GM19467 (cell line): ENCODE results near the gene SIL1.
"Not testable (repeated sequence)": the region's sequence is repeated elsewhere in the genome, so short reads cannot be mapped to it uniquely, and the experiment has no call there.

ENCODE experiments used
- ATAC-seq: cut with Tn5 transposase; IDR thresholded peaks from one replicate; pipeline ENCODE4 v1.9.1; 2021; ENCODE audit warnings: mild to moderate bottlenecking, moderate library complexity; ENCODE audit not compliant: unreplicated experiment

The SIL1 gene

DNA sequence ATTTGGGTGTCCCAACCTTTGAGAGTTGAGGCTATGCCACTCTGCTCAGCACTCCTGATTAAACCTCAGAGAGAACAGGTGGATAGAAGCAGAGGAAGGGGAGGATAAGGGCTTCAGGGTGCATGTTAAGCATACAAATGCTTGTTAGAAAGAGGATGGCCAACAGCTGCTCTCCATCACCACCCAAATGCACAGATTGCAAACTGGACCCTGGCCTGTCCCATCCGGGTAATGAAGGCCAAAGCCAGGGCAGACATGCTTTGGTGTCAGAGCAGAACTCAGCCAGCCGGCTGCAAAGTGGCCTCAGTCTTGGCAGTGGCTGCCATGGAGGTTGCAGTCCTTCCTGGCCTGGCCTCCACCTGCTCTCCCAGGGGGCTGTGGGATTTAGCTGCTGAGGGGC is 84.3 kb downstream of the SIL1 start:
- no peak for ATAC-seq

DNA sequence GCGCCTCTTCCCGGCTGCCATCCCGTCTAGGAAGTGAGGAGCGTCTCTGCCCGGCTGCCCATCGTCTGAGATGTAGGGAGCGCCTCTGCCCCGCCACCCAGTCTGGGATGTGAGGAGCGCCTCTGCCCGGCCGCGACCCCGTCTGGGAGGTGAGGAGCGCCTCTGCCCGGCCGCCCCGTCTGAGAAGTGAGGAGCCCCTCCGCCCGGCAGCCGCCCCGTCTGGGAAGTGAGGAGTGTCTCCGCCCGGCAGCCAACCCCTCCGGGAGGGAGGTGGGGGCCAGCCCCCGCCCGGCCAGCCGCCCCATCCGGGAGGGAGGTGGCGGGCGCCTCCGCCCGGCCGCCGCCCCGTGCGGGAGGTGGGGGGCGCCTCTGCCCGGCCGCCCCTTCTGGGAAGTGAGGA is 85.8 kb downstream of the SIL1 start:
- ATAC-seq, result not testable (repeated sequence)

DNA sequence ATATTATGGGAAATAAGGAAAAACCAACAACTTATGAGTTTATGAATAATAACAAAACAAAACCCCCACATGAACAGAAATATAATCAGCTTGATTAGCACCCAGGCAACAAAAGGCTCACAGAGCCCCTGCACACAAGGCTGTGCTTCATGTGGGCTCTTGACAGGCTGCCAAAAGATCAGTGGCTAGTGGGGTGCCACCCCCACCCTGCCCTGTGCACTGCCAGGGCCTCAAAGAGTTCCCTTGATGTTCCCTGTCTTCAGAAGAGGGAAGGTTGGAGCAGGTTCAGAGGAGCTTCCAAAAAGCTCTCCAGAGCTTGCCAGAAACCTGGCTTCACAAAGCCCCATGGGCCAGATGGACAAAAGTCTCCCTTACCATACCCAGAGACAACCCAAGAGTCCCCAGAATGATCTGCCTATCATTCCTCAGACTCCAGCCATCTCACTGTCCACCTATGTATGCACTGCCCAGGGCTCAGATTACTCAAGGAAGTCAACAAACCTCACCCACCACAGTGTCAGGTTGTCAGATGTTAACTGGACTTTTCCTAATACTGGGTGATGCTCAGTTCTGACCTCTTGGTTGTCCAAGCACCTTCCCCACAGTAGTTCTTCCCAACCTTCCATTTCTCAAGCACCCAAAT is 87.5 kb downstream of the SIL1 start:
- ATAC-seq, result no peak

DNA sequence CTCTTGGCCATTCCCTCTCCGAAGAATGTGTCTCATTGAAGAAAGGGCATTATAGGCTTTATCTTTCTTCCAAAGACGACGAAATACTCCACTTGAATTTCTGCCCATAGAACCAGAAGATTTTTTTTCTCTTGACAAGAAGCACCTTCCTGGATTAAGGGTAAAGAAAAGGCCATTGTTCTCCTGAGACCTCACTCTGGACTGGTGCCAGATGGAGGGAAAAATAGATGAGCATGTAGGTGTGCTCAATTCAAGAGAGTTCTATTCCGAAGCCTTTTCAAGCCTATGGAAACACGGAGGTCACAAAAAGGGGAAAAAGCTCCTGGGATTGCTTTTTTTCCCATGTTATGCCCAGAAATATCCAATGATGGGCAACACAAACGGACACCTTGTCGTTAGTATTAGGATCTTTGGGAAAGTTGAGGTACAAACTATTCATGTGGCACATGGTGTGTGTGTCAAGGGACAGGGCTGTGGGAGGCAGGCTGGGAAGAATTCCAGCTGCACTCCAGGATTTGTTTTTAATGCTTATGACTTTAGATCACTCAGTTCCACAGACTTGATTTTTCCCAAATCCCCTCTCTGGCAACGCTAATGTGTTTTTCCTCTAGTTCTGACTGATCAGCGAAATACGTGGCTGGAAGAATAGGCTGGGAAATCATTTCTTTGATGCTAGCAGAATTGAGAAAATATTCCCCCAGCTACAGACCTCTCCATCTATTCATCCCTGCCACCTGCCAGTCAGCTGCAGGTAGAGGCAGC is 89.9 kb downstream of the SIL1 start:
- no peak for ATAC-seq

DNA sequence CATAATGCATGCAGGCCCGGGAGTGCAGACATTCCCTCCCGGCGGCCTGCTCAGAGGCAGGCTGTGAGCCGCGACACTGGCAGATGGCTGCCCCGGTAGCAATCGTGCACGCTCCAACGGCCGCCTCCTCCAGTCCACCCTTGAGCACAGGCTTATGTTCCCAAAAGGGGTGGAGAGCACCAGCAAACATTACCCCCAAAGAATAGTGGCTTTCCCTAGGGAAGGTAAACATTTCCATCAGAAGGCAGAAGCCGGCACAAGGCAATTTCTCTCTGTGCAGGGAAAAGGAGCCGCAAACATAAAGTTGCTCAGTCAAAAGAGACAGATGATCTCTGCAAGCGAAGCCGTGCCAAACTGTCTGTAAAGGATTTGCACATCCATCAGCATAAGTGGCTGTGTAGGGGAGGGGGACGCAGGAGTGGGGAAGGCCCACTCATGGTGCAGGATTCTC is 92.5 kb downstream of the SIL1 start:
- ATAC-seq, result no peak

DNA sequence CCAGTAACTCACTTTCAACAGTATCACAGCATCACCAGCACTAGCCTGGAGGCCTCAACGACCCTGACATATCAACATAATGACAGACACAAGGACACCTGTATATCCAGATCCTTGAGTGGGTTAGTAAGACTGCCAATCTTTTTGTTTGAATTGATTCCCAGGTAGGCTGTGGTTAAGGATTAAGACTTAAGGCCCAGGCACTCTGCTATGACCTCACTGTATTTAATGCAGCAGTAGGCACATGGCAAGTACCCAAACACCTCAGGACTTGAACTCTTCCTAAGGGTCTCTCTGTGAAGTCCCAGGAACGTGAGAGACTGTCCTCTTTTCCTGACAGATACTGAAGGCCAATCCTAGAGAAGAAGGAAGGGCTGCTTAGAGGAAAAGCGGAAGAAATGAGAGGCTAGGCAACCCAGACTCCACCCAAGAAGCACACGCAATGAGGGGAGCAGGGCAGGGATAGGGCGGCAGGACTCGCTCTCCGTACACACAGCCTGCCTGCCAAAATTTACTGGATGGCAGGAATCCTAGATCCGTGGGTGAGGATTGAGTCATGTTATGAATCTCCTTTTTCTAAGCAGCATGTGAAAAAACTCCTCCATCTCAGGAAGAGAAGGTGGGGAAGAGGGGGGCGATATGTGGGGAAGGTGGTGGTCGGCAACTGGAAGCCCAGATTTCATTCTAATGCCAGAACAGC is 93.4 kb downstream of the SIL1 start:
- no peak for ATAC-seq

DNA sequence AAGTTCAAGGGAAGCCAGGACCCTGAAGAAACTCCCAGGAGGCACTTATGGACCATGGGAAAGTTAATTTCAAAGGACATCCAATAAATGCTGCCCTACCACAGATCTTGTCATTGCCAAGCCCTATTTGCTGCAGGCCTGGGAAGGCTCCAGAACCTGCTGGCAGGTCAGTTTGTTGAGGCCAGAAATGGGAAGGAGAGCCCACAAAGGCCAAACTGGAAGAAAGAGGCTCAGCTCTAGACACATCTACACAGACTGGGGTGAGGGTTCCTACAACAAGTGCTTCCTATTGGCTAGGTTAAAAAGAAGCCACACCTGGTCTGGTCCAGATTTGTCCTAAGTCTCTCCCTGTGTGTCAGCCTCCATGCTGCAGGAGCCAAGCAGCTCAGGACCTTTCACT is 94.4 kb downstream of the SIL1 start:
- no peak for ATAC-seq

DNA sequence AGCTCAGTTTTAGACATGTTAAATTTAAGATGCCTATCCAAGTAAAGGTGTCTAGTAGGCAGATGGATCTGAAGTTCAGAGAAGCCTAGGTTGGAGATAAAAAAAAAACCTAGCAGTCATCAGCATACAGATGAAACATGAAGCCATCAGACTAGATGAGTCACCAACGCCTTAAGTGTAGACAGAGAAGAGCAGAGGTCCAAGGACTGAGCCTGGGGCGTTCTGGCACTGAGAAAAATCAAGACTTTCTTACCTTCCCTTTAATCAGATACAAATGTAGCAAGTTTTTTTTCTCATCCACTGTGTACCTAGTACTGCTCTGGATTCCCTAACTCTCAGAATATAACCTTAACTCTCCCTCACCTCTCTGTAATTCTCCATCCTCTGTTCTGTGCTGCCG is 97.3 kb downstream of the SIL1 start:
- ATAC-seq, result no peak

DNA sequence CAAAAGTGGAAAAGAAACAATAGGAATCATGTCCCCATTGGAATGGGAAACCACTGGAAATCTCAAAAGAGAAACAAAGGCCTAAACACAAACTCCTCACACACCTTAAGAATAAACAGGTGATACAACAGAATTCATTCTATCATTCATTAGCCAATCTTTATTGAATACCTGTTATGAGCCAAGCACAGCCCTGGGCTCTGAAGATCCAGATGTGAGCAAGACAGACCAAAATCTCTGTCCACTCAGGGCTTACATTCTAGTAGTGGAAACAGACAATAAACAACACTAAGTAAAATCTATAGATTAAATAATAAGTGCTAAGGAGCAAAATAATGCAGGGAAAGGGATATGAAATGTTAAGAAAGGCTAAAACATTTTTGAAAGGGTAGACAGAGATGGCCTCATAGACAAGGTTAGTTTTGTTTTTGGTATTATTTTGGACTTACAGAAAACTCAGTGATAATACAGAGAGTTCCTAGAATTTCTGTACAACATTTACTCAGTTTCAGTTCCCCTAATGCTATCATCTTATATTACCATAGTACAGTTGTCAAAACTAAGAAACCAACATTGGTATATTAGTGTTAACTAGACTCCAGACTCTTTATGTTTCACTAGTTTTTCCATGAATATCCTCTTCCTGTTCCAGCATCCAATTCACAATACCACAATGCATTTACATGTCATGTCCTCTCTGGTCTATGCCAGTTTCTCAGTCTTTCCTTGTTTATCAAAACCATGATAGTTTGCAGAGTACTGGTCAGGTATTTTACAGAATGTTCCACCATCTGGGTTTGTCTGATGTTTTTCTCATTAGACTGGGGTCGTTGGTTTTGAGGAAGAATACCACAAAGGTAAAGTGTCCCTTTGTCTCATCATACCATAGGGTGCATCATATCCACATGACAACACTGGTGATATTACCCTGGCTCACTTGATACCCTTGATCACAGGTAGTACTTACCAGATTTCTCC is 103.7 kb downstream of the SIL1 start:
- ATAC-seq, result peak; percentile 77

DNA sequence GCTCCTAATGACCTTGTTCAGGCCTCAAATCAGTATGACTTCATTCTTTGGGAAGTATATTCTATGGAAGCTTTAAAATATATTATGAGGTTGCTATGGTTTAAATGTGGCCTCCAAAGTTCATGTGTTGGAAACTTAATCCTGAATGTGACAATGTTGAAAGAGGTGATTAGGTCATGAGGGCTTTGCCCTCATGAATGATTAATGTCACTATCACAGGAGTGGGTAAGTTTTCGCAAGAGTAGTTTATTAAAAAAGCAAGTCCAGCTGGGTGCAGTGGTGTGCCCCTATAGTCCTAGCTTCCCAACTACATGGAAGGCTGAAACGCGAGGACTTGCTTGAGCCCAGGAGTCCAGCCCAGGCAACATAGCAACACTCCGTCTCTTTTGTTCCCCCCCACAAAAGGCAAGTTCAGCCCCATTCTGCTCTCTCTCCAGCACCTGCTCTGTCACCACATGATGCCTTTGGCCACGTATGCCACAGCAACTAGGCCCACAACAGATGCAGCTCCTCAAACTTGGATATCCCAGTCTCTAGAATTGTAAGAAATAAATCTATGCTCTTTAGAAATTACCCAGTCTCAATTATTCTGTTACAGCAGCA is 105.3 kb downstream of the SIL1 start:
- no peak for ATAC-seq

DNA sequence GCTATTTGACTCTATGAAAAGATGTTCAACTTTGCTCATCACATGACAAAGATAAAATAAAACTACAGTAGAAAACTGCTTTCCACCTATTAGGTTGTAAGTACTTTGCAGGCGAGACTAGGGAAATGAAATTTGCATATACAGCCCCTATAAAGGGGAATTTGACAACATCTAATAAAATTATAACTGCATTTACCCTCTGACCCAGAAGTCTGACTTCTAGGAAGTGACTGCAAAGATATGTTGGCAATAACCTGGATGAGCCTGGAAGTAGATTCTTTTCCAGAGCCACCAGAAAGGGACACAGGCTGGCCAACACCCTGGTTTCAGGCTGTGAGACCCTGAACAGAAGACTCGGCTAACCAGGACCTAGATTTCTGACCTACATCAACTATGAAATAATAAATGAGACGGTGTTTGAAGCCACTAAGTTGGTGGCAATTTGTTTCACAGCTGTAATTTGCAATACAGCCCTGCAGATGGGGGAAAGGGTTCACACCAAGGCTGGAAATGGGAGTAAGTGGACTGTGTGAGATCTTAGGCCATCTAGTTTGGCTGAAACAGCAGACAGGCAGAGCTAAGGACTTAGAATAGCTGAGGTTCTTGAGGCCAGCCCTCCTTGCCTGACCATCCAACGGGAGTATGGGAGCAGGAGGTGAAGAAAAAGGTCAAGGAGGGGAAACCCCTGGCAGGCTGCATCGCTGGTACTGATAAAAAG is 106.6 kb downstream of the SIL1 start:
- ATAC-seq, result no peak

DNA sequence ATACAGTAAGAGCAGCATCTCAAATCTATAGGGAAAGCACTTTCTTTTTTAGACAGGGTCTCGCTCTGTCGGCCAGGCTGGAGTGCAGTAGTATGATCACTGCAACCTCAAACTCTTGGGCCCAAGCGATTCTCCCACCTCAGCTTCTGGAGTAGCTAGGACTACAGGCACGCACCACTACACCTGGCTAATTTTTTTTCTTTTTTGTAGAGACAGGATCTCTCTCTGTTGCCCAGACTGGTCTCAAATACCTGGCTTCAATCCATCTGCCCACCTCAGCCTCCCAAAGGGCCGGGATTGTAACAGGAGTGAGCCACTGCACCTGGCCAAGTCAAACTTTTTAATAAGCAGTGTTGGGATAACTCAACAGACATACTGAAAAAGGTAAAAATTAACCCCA is 107.6 kb downstream of the SIL1 start:
- no peak for ATAC-seq

DNA sequence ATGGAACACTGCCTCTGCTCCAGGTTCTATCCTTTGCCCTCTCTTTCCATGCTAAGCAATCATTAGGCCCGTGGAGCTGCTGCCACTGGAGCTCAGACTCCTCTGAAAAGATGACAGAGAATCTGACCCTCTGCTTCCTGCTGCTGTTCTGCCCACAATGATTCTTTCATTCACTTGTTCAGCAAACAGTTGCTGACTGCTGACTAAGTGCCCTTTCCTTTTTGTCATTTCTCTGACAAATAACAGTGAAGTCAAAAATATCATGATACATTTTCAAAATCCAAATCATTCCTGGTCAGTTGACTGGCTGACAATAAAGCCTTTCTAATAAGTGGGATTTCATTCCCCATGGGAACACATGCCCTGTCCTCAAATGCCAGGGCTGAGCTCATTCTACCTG is 110.1 kb downstream of the SIL1 start:
- no peak for ATAC-seq

DNA sequence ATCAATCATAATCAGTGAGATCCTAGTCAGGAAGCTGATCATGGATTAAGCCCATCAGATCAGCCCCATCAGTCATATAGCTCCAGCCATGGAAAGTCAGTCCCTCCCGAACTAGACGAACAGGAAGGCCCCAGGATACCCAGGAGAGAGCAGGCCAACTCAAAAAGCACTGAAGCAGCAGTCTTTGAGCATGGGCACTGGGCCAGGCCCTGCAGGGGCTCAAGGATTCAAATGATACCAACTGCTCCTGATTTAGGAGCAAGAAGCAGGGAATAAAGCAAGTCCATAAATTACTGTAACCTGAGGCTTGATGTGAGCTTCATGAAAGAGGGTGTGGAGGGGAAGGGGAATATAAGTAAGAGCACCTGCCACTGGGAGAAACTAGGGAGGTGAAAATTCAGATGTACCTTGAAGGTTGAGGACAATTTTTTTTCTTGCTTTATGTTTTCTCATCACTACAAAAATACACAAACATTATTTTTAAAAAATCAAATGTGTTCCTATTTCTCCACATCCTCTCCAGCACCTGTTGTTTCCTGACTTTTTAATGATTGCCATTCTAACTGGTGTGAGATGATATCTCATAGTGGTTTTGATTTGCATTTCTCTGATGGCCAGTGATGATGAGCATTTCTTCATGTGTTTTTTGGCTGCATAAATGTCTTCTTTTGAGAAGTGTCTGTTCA is 115.2 kb downstream of the SIL1 start:
- ATAC-seq, result no peak

DNA sequence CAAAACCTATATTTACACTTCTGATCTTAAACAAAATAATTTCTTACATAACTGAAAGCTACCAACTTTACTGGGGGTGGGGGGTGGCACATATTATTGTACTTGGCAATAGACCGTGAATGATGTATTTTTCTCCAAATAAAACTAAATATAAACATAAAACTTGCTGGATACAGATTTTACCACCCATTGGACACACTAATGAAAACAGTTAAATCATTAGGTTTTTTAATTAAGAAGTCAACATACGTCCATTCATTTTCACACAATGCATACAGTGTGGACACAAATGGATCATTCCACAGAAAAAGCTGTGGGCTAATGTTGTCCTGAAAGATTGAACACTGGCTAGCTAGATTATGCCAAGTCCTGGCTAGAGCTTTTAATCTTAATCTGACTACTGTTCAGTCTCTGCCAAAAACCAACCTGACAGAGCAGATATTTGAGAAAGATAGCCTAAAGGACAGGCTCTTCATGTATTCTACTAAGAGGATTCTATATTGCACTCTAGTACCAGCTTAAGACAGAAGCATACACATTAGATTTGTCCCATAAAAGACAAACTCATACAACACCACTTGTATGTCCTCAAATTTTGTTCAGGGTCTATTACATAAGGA is 118.1 kb downstream of the SIL1 start:
- no peak for ATAC-seq

DNA sequence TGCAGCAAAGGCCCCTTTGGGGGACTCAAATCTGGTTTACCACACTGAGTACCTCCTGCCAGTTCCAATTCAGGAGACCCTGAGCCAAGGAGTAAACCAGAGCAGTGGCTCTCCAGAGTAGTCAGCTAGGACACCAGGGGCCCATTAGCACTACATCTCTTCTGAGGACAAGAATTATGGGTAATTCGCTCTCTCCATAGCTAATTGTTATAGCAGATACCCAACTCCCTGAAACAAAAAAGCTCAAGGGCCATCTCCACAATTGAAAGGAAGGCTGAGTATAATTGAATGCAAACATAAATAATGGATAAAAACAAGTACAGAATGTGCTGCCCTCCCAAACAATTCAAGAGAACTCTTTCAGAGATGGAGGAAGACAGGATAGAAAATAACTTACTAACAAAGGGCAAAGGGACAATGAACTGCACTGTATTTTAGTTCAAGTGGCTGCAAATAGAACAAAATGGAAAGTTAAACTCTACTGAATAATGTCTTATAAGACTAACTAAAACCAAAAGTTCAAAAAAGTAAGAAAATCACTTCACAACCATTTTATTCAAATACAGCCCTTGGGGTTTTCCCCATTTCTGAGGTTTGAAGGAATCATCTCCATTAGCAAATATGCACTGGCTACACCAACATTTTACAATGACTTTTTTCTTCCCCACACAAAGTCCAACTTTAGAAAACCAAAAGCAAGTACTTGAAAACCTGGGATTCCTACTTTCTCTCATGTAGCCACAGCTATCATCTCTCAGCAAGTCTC is 118.8 kb downstream of the SIL1 start:
- no peak for ATAC-seq

DNA sequence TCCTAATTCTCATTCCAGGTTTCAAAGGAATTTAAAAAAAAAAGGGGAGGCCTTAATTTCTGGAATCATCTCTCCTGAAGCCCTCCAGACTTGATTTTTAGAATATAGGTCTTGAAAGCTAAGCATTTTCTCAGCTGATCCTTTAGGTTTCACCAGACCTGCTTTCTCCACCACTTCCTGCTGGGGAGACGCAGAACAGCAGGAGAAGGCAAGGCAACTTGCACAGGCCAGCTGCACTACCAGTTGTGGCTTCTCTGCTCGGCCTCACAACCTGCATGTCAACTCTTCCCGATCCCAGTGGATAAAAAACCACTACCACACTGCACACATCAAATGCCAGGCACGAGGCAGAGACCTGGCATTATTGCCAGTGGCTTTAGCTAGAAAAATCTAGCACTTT is 119.8 kb downstream of the SIL1 start:
- no peak for ATAC-seq

DNA sequence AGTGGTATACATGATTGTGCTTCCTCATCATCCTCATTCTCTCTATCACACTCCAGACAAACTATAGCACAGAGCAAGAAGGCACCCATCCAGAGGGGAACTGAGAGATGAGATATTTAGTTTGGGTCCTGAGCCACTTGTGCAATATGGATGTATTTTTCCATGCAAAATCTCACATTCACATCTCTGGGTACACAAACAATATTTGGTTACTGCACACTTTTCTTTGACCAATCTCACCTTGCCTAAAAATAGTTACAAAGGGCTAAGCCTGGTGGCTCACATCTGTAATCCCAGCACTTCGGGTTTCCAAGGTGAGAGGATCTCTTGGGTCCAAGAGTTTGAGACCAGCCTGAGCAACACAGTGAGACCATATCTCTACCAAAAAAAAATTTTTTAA is 120.3 kb downstream of the SIL1 start:
- ATAC-seq, result no peak
